ENCODE results near the gene FHIT.

DNA sequence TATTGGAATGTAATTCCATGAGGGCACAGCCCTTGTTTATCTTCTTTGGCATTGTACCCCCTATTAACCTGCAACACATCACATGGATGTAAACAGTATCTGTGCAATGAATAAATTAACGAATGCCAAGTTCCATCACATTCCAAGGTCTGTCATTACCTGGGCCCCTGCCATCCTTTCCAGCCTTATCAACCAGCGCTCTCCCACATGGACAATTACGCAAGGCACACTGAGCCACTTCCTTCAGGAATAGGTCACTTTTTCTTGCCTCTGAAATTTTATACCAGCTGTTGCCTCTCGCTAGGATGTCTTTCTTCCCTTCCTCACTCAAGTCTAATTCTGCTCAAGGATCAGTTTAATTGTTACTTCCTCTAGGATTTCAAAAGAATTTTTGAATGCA lies 1149.6 kb downstream of the FHIT start:
- TF ChIP-seq CTCF (IDR thresholded peaks at IDR 0.05): no peak
- TF ChIP-seq EZH2 (IDR thresholded peaks at IDR 0.05): no peak
- TF ChIP-seq EZH2phosphoT487 (IDR thresholded peaks at IDR 0.05): no peak

All from neural progenitor cell (in vitro differentiated cells).